NCI-H69 (cell line): Measurements from ENCODE around the gene APRT.
A peak's percentile ranks its signal among the peaks of the same experiment; 100 is the strongest.

Experiments
- DNase-seq: peaks from one replicate; lab custom pipeline; 2025; lab: John Stamatoyannopoulos, UW

APRT gene

GRCh38 chr16:88807626-88808453, 3.9 kb downstream of the APRT start:
- DNase-seq: no peak

DNA sequence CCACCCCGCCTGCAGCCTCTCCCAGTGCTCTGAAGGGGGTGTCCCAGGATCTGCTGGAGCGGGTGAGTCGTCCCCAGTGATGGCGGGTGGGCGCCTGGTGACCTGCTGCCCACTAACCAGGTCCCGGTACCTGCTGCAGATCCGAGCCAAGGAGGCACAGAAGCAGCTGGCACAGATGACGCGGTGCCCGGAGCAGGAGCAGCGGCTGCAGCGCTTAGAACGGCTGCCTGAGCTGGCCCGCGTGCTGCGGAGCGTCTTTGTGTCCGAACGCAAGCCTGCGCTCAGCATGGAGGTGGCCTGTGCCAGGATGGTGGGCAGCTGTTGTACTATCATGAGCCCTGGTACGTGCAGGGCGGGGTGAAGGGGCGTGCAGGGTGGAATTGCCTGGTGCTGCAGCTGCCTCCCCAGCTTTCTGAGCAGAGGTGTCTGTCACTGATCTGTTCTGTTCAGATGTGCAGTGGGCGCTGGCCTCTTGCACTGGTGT, 4.5 kb downstream of the APRT start:
- DNase-seq: no peak

DNA sequence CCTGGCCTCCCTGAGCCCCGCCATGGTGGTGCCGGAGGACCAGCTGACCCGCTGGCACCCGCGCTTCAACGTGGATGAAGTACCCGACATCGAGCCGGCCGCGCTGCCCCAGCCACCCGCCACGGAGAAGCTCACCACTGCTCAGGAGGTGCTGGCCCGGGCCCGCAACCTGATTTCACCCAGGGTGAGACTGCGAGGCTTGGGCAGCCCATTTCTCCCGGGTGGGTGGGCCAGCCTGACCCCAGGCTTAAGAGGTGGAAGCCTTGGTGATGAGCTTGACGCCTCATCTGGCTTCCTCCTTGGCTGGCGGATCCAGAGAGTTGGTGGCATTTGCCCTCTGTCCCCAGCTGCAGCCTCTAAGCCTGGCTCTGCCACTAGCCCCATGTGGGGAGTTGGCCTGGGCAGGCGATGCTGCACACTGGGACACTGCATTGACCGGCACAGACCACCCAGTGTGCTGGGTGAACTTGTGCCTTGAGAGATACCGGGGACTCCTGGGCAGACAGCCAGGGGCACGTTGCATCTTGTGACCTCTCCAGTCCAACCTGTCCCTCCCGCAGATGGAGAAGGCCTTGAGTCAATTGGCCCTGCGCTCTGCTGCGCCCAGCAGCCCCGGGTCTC, 5.1 kb downstream of the APRT start:
- DNase-seq: no peak

DNA sequence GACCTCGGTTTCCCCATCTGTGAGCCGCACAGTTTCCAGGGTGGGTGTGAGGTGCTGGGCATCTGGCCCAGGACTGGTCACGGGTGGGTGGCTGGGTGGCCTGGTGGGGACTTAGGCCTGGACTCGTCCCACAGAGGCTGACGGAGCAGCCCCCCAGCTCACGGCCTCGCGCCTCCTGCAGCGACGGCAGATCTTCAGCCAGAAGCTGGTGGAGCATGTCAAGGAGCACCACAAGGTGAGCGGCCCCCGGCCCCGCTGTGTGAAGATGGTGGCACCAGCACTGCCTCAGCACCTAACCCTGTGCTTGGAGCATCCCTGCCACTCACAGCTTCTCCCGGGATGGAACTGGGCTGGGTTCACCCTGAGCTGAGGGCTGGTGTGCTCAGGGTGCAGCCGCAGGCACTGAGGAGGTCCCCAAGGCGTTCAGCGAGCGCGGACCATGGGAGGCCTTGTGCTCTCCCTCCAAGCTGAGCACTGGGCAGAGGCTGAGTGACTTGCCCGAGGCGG, 5.8 kb downstream of the APRT start:
- DNase-seq: no peak

DNA sequence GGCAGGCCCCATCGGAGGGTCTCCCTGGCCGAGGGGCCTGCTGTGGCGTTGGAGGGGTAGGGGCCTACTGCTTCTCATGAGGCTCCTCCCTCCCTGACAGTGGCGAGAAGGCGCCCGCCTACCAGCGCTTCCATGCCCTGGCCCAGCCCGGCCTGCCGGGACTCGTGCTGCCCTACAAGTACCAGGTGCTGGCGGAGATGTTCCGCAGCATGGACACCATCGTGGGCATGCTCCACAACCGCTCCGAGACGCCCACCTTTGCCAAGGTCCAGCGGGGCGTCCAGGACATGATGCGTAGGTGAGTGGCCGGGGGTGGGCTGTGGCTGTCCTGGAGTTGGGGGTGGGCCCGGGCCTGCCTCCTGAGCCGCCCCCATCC, 6.4 kb downstream of the APRT start:
- DNase-seq: no peak

DNA sequence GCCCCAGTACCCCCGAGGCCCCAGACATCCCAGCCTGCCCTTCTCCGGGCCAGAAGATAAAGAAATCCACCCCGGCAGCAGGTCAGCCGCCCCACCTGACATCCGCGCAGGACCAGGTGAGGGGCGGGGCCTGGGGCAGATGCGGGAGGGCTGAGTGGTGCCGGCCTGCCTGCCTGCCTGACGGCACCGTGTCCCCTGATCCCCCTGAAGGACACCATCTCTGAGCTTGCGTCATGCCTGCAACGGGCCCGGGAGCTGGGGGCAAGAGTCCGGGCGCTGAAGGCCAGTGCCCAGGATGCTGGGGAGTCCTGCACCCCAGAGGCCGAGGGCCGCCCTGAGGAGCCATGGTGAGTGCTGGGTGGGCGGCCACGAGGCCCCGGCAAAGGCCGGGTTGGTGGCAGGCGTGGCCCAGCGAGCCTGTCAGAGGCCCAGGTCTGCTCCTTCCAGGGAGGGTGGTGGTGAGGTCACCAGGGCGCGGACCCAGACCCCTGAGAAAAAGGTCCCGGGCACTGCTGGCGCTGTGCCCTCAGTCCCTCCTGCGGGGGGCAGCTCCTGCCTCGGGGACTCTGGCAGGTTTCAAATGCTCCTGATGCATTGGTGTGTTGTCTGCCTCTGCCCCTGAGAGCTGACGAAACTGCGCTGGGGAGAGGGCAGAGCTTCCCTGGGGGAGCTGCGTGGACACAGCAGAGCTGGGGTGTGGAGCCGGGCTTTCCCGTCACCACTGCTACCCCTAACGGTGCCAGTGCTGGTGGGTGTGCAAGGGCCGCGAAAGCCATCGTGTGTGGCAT, 7.0 kb downstream of the APRT start:
- peak; percentile 38 for DNase-seq

DNA sequence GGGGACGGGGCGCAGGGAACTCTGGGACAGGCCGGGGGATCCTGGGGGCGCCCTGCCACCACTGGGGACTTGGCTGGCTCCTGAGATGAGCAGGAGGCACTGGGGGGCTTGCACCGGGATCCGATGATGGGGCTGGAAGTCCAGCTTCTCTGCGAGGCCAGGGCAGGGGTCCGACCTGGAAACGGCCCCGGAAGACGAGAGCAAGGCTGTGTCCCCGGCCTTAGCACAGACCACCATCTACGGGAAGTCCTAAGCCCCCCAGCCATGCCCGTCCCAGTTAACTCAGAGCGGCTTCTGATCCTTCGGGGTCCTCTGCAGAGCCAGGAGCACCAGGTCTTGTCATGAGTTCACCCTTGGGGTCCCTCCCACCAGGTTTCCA, 7.6 kb downstream of the APRT start:
- DNase-seq: peak; percentile 28

- peak; percentile 83 for DNase-seq
These were observed 8.3 kb downstream of the APRT start, which contains the start of gene CDT1 for GRCh38 chr16:88803264-88803987. TSS of gene CDT1 (plus strand) at chr16:88803789. CDS start at chr16:88803832, 43 bp downstream.

GRCh38 chr16:88800277-88800592, 11.5 kb downstream of the APRT start:
- no peak for DNase-seq

- no peak for DNase-seq
These were observed 12.0 kb downstream of the APRT start for GRCh38 chr16:88799569-88800276.

DNA sequence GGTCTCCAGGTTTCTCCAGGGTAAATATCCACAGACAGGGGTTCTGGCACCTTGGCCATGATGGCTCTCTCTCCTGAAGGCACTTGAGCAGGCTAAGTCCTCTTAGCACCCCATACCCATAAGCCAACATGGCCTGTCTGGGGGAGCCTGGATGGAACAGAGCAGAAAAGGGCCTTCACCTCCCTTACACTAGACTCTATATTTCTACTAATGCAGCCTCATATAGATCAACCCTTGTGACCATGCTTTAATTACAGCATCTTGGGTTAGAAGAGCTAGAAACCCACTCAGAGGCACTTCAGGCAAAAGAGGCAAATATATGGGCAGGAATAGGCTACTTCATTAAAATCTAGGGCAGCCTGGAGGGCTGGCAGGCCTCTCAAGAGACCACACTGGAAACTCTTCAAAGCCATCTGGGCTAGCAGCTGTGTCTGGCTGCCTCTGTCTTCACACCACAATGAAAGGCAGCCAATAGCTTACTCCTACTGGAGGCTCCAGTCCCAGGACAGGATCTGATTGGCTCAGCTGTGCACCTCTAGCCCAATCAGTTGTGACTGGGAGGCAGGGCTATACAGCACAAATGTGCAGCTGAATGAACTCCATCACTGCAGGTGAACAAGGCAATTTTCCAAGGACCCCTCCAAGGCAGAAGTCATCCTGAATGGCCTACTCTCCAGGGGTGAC, 12.8 kb downstream of the APRT start:
- peak; percentile 39 for DNase-seq

- no peak for DNase-seq
These were observed 13.7 kb downstream of the APRT start for GRCh38 chr16:88798073-88798472.

DNA sequence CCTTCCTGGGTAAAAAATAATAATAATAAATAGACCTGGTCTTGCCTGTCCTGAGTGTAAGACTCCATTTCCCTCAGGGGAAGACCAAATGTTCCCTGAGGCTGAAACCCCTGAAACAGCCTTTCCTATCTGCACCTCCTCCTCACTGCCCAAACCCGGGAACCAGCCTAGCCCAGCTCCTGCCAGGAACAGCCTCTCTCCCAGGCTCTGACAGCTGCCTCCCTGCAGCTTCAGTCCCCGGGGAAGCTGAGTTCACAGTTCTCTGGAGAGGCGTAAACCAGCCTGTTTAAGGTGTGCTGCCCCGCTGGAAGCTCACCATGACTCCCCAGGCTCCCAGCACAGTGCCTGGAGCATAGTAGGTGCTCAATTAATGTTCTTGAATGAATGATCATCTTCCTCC, 15.4 kb downstream of the APRT start:
- DNase-seq: peak; percentile 43

- DNase-seq: peak; percentile 29
These were observed 18.3 kb downstream of the APRT start for GRCh38 chr16:88793251-88793954.

GRCh38 chr16:88792668-88793250, 19.0 kb downstream of the APRT start:
- DNase-seq: no peak

DNA sequence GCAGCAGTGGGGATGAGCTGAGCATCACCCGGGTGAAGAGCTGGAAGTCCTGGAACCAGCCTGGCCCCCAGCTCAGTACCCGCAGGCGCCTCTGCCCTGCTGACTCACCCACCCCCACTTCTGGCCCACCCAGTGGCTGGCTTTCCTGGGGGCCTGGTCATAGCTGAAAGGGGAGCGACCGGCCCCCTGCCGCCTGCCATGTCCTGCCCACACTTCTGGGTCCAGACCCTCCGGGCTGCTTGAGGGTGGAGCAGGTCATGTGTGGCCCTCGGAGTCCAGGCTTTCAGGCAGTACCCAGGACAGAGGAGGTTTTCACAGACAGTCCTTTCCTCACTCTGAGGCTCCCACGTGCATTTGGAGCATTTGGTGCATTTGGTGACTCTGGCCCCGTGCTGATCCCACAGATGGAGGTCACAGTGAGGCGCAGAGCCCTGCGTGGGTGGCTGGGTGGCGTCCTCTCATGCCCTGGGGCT, 19.6 kb downstream of the APRT start:
- no peak for DNase-seq

DNA sequence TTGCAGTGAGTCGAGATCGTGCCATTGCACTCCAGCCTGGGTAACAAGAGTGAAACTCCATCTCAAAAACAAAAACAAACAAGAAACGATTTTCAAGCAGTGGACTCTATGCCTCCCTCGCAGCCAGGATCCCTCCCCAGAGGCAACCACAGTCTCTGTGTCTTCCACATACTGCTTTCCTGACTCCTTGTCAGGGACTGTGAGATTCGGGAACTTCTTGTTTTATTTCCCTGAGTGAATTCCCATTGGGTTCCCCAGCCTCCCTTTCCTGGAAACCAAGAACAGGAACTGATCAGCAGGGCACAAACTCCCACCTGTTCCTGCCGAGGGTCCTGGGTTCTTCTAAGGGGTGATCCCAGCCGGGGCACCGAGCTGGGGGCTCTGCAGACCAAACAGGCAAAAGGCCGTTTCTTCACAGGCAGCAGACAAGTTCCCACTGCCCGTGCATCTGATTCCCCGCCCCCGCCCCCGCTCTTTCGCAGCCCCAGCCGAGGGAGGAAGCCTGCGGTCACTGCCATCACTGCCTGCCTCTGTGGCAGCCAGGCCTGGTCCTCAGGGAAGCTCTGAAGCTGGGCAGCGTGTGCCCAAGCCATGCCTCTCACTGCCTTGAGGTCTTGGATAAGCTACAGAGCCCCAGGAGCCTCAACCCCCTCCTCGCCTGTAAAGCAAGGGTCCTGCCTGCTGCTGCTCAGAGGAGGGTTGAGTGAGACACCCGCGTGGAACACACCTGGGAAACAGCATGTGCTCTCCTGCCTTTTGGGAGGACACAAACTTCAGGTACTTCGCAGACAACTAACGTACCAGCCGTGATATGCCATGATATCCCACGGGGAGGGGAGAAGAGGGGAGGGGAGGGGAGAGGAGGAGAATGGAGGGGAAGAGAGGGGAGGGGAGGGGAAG, 21.2 kb downstream of the APRT start:
- DNase-seq: peak; percentile 66

DNA sequence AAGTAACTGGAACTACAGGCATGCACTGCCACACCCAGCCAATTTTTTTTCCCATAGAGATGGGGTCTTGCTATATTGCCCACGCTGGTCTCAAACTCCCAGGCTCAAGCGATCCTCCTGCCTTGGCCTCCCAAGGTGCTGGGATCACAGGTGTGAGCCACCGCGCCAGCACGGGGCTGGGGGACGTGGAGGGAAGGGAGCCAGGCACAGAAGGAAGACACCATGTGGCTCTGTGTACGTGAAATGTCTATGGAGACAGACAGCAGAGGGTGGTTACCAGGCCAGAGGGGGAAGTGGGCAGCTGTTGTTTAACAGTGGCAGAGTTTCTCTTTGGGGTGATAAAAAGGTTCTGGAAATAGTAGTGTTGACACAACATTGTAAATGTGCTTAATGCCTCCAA, 22.1 kb downstream of the APRT start:
- peak; percentile 40 for DNase-seq
